Caco-2 (cell line): ENCODE results near the gene SH3BP1. TPM values are rescaled to one million over a fixed set of nuclear protein-coding genes. Genes with fewer than 3 reads are reported as not detected.

Experiments
- BruUV-seq: library from RNA; stranded (reverse); fragments of 400-500 nt; replicated peaks from 2 replicates; lab custom pipeline; 2021; lab: Mats Ljungman, UMichigan
- CTCF ChIA-PET: fragments of 300-600 bp; sonication (Branson Sonifier 250); formaldehyde crosslinking; loops from one replicate; lab custom pipeline; 2022; ENCODE audit warnings: antibody characterized with exemption; lab: Charles Lee
- POLR2A ChIA-PET: fragments of 300-600 bp; sonication (Branson Sonifier 250); formaldehyde crosslinking; loops from one replicate; lab custom pipeline; 2022; ENCODE audit warnings: antibody characterized with exemption; lab: Charles Lee
- DNase-seq, 2 experiments: peaks; one replicate each; pipeline versions ENCODE4 v3.0.0 to v3.0.0-alpha.2; 2020 to 2022
- H3K27me3 ChIP-seq: replicated peaks from 2 replicates; pipeline ENCODE4 v1.6.0; 2011; ENCODE audit warnings: low read length; ENCODE audit not compliant: control insufficient read depth, insufficient read depth
- H3K36me3 ChIP-seq: 2 replicates; pipeline ENCODE4 v1.5.1; 2011; ENCODE audit warnings: low read length; ENCODE audit not compliant: control insufficient read depth, insufficient read depth
- H3K4me1 ChIP-seq: fragments of 250-450 bp; sonication (Bioruptor Pico); 2 replicates; pipeline ENCODE4 v1.5.1; 2020; ENCODE audit warnings: mild to moderate bottlenecking
- H3K4me3 ChIP-seq: 2 replicates; pipeline ENCODE4 v1.5.1; 2011; ENCODE audit warnings: low read depth, mild to moderate bottlenecking, control low read depth, low read length
- H3K9me3 ChIP-seq: fragments of 250-450 bp; sonication (Bioruptor Pico); 2 replicates; pipeline ENCODE4 v1.5.1; 2020; ENCODE audit warnings: mild to moderate bottlenecking, moderate library complexity
- H3K27ac Mint-ChIP-seq: one replicate; pipeline ENCODE4 v1.8.0; 2022; ENCODE audit warnings: mixed read lengths; ENCODE audit not compliant: unreplicated experiment
- H3K27me3 Mint-ChIP-seq: one replicate; pipeline ENCODE4 v1.8.0; 2022; ENCODE audit warnings: mixed read lengths; ENCODE audit not compliant: insufficient read depth, unreplicated experiment
- H3K36me3 Mint-ChIP-seq: one replicate; pipeline ENCODE4 v1.8.0; 2022; ENCODE audit warnings: mild to moderate bottlenecking, mixed read lengths; ENCODE audit not compliant: insufficient read depth, unreplicated experiment
- H3K4me1 Mint-ChIP-seq: one replicate; pipeline ENCODE4 v1.8.0; 2022; ENCODE audit warnings: low read depth, mixed read lengths; ENCODE audit not compliant: unreplicated experiment
- H3K4me3 Mint-ChIP-seq: one replicate; pipeline ENCODE4 v1.8.0; 2022; ENCODE audit warnings: mild to moderate bottlenecking, moderate library complexity, mixed read lengths; ENCODE audit not compliant: unreplicated experiment
- H3K9me3 Mint-ChIP-seq: one replicate; pipeline ENCODE4 v1.8.0; 2022; ENCODE audit warnings: mixed read lengths; ENCODE audit not compliant: unreplicated experiment
- CTCF ChIP-seq, 2 experiments: fragments of 200-600 bp in 1 of 2; IDR thresholded peaks; 1 replicate in 1 of 2; 2 replicates in 1 of 2; pipeline versions ENCODE4 v1.5.1 to v1.8.0; 2011 to 2022; ENCODE audit warnings: antibody characterized with exemption in 1 of 2, control low read depth in 1 of 2, inconsistent platforms in 1 of 2, low read depth in 1 of 2, low read length in 1 of 2, mild to moderate bottlenecking in 1 of 2, moderate library complexity in 1 of 2; ENCODE audit not compliant: insufficient read depth in 1 of 2, severe bottlenecking in 1 of 2, unreplicated experiment in 1 of 2
- intact Hi-C: fragments of 100-400 bp; cut with micrococcal nuclease; formaldehyde crosslinking; loops from one replicate; pipeline ENCODE4 v1.10.0; 2022; ENCODE audit not compliant: unreplicated experiment
- total RNA-seq: library from RNA; stranded (reverse); gene quantifications from 2 replicates; pipeline ENCODE4 v1.2.3, GENCODE V29; 2022

The SH3BP1 gene
- total RNA-seq, 1 experiment from 2014 or later = 19.8 TPM

- TF ChIP-seq CTCF (IDR thresholded peaks at IDR 0.05; ENCODE audit: insufficient read depth in 1 of 2, low read depth in 1 of 2, low read length in 1 of 2, severe bottlenecking in 1 of 2, unreplicated experiment in 1 of 2) = peak in 1 of 2 experiments; percentile 42
- no peaks in the 10 kb centered on the region for H3K9me3 Mint-ChIP-seq
- H3K4me1 ChIP-seq = peaks cover 10% of the 10 kb centered on the region
- no peaks in the 10 kb centered on the region for H3K27me3 Mint-ChIP-seq
- no peak overlapping the region for H3K4me3 Mint-ChIP-seq
- CTCF ChIA-PET = interaction anchor here (0.6 to 1.2 kb wide), 5 partner anchors 13 to 28 kb away, joined by 3 to 5 read pairs (median 4); partner anchors contain the start of gene LGALS2
- H3K9me3 ChIP-seq = no peaks in the 10 kb centered on the region
- intact Hi-C loops = no loop called here
- no peaks in the 10 kb centered on the region for H3K36me3 ChIP-seq
- BruUV-seq = no TSS peak
- H3K4me3 ChIP-seq = no peak overlapping the region
- H3K36me3 Mint-ChIP-seq = no peaks in the 10 kb centered on the region
- H3K27ac Mint-ChIP-seq = no peak overlapping the region
- peaks cover 22% of the 10 kb centered on the region for H3K4me1 Mint-ChIP-seq
- no peaks in the 10 kb centered on the region for H3K27me3 ChIP-seq
- POLR2A ChIA-PET = no interaction called here
- DNase-seq = peak in 1 of 2 experiments; percentile 51
Observed at GRCh38 chr22:37594237-37594636, 45.2 kb upstream of the SH3BP1 start.

GRCh38 chr22:37599153-37599552 is 40.3 kb upstream of the SH3BP1 start:
- POLR2A ChIA-PET = interaction anchor here (0.6 to 0.7 kb wide), 3 partner anchors 8 to 136 kb away, joined by 5 to 19 read pairs (median 6); no protein-coding TSS in a partner anchor
- no peaks in the 10 kb centered on the region for H3K9me3 Mint-ChIP-seq

GRCh38 chr22:37601203-37601539 is 38.3 kb upstream of the SH3BP1 start:
- Mint-ChIP-seq H3K27me3 (no peaks in the 10 kb centered on the region), H3K27ac (peak overlapping the region; percentile 85), H3K4me3 (peak overlapping the region; percentile 72), H3K4me1 (peaks cover 25% of the 10 kb centered on the region), H3K36me3 (no peaks in the 10 kb centered on the region), H3K9me3 (no peaks in the 10 kb centered on the region)
- CTCF ChIA-PET = interaction anchor here (1.2 to 1.7 kb wide), 2 partner anchors 9 to 34 kb away, joined by 5 to 13 read pairs; no protein-coding TSS in a partner anchor
- POLR2A ChIA-PET = no interaction called here
- H3K9me3 ChIP-seq = no peaks in the 10 kb centered on the region
- peak overlapping the region; percentile 23 for H3K4me3 ChIP-seq
- H3K36me3 ChIP-seq = no peaks in the 10 kb centered on the region
- TSS peak; percentile 39 for BruUV-seq
- H3K27me3 ChIP-seq = no peaks in the 10 kb centered on the region
- intact Hi-C loops = loop anchor here (10.0 kb wide), 1 partner anchor 84 kb away; the partner anchor contains the start of gene NOL12
- DNase-seq = no peak
- peaks cover 8% of the 10 kb centered on the region for H3K4me1 ChIP-seq
- TF ChIP-seq CTCF (IDR thresholded peaks at IDR 0.05; ENCODE audit: insufficient read depth in 1 of 2, low read depth in 1 of 2, low read length in 1 of 2, severe bottlenecking in 1 of 2, unreplicated experiment in 1 of 2) = no peak

More at GRCh38 chr22:37599153-37599552, 40.3 kb upstream of the SH3BP1 start:
- CTCF ChIA-PET = no interaction called here
- Mint-ChIP-seq H3K27me3 (no peaks in the 10 kb centered on the region), H3K27ac (no peak overlapping the region), H3K4me3 (no peak overlapping the region), H3K36me3 (no peaks in the 10 kb centered on the region), H3K4me1 (peaks cover 23% of the 10 kb centered on the region)
- BruUV-seq = no TSS peak
- Histone ChIP-seq H3K36me3 (no peaks in the 10 kb centered on the region), H3K27me3 (no peaks in the 10 kb centered on the region), H3K4me3 (no peak overlapping the region), H3K4me1 (peaks cover 6% of the 10 kb centered on the region; the same call in 1 of the 2 replicates), H3K9me3 (no peaks in the 10 kb centered on the region)
- intact Hi-C loops = no loop called here
- DNase-seq = no peak
- TF ChIP-seq CTCF (IDR thresholded peaks at IDR 0.05; ENCODE audit: insufficient read depth in 1 of 2, low read depth in 1 of 2, low read length in 1 of 2, severe bottlenecking in 1 of 2, unreplicated experiment in 1 of 2) = no peak
